Muscle layer of duodenum (tissue), 2 donors: Measurements from ENCODE around the gene C16orf89.

ENCODE experiments used
- H3K27ac ChIP-seq: one replicate; pipeline ENCODE4 v1.7.0; 2013; ENCODE audit warnings: mild to moderate bottlenecking, low read length
- H3K27me3 ChIP-seq: one replicate; pipeline ENCODE4 v1.7.0; 2013; ENCODE audit warnings: low read depth, mild to moderate bottlenecking, control low read depth, low read length
- H3K36me3 ChIP-seq, 2 donors: one replicate each; pipeline ENCODE4 v1.7.0; 2013; ENCODE audit warnings: low read length in 2 of 2, control low read depth in 1 of 2, mild to moderate bottlenecking in 1 of 2; ENCODE audit not compliant: insufficient read depth in 2 of 2, control insufficient read depth in 1 of 2
- H3K4me1 ChIP-seq, 2 donors: one replicate each; pipeline ENCODE4 v1.7.0; 2013; ENCODE audit warnings: low read length in 2 of 2, mild to moderate bottlenecking in 2 of 2, control low read depth in 1 of 2, moderate library complexity in 1 of 2; ENCODE audit not compliant: insufficient read depth in 2 of 2, control insufficient read depth in 1 of 2
- H3K4me3 ChIP-seq, 2 donors: one replicate each; pipeline ENCODE4 v1.7.0; 2013; ENCODE audit warnings: low read length in 2 of 2, low read depth in 1 of 2, mild to moderate bottlenecking in 1 of 2
- H3K9me3 ChIP-seq, 2 donors: one replicate each; pipeline ENCODE4 v1.7.0; 2013; ENCODE audit warnings: low read length in 2 of 2, control low read depth in 1 of 2, mild to moderate bottlenecking in 1 of 2; ENCODE audit not compliant: control insufficient read depth in 1 of 2
- donor health status: healthy.

C16orf89 gene

GRCh38 chr16:5007256-5007655, 58.5 kb downstream of the C16orf89 start:
- Histone ChIP-seq H3K4me1 (no peaks in the 10 kb centered on the region), H3K27me3 (no peaks in the 10 kb centered on the region), H3K9me3 (no peaks in the 10 kb centered on the region), H3K36me3 (no peaks in the 10 kb centered on the region), H3K27ac (no peak overlapping the region), H3K4me3 (no peak overlapping the region)

DNA sequence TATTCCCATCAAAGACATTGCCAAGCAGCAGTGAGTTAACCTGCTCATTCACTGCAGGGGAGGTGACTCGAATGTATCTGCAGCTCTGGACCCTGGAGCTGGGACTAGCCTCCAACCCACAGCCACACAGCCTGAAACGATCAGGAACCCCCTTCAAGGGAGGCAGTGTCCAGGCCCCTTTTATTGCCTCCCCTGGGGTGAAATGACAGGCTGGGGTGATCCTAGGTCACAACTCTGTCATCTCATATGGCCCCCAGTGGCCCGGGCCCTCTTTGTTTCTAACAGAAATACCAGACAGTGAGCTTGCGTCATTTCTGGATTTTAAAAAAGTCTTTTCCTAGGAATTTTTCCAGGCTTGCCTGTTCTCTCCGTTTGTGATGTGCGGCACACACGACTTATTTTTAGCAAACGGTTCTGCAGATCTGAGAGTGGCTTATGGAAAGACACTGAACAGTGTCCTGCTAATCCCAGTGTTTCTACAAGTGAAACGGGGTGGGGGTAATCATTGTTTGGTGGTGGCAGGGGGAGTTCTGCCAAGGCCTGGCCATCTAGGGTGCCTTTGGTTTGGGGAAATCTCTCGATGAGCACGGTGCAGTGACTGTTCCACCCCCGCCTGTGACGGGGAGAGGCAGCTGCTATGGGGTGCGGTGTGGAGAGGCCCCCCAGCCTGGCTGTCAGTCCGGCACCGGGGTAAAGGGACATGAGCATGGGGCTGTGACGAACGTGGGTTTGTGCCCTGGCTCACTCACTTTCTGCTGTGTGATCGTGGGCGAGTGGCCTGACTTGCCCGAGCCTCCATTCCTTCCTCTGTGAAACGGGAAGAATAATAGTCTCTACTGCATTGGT, 59.2 kb downstream of the C16orf89 start:
- Histone ChIP-seq H3K36me3 (no peaks in the 10 kb centered on the region), H3K27ac (no peak overlapping the region), H3K4me3 (no peak overlapping the region), H3K27me3 (no peaks in the 10 kb centered on the region), H3K9me3 (no peaks in the 10 kb centered on the region), H3K4me1 (no peaks in the 10 kb centered on the region)

DNA sequence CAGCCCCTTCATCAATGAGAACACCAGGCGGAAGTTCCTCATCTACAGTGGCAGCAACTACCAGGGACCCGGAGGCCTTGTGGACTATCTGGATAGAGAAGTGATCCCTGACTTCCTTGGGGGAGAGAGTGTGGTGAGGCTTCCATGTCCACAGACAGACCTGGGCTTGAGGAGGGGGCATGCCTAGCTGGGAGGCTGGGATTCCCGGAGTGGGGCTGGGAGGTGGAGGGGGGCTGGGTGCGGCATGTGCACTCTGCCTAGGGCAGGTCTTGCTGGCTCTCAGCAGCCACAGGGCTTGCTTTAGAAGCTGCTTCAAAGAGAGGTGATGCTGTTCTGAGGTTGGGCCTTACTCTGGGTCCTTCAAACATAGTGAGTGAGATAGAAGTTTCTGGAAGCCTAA, 59.8 kb downstream of the C16orf89 start:
- no peak overlapping the region for H3K27ac ChIP-seq
- no peaks in the 10 kb centered on the region for H3K9me3 ChIP-seq
- H3K4me1 ChIP-seq = no peaks in the 10 kb centered on the region
- H3K36me3 ChIP-seq = no peaks in the 10 kb centered on the region
- no peak overlapping the region for H3K4me3 ChIP-seq
- no peaks in the 10 kb centered on the region for H3K27me3 ChIP-seq

DNA sequence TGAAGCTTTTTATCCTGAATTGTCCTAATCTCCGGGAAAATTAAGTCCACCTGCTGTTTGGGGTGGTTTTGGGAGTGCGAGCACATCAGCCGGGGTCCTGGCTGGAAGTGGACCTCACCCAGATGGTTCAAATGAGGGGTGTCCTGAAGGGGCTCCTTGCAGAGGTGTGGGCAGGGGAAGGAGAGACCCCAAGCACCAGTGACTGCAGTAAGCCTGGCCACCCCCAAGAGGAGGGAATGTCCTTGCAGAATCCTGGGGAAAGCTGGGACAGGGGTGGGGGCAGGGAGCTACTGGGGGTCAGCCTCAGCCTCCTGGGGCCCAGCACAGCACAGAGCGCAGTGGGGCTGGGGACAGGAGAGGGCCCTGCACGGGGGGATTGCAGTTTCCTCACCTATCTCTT, 61.4 kb downstream of the C16orf89 start:
- no peaks in the 10 kb centered on the region for H3K9me3 ChIP-seq
- no peak overlapping the region for H3K27ac ChIP-seq
- no peaks in the 10 kb centered on the region for H3K4me1 ChIP-seq
- H3K36me3 ChIP-seq = no peaks in the 10 kb centered on the region
- no peak overlapping the region for H3K4me3 ChIP-seq
- no peaks in the 10 kb centered on the region for H3K27me3 ChIP-seq

- Histone ChIP-seq H3K36me3 (no peaks in the 10 kb centered on the region), H3K4me1 (no peaks in the 10 kb centered on the region), H3K9me3 (no peaks in the 10 kb centered on the region), H3K27ac (no peak overlapping the region), H3K4me3 (no peak overlapping the region), H3K27me3 (no peaks in the 10 kb centered on the region)
Observed at GRCh38 chr16:5003828-5004227, 61.9 kb downstream of the C16orf89 start.

DNA sequence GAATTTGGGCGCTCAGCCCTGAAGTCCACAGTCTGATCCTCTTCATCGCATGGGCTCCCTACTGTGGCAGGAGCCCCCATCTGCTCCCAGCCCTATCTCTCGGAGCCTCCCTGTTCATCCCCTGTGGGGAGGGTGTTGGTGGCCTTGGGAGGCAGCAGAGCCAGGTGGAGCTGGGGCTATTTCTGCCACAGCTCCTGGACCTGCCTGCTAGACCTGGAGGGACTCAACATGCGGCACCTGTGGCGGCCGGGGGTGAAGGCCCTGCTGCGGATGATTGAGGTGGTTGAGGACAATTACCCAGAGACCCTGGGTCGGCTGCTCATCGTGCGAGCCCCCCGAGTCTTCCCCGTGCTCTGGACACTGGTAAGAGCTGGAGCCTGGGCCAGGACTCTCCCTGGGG, 62.5 kb downstream of the C16orf89 start:
- H3K4me1 ChIP-seq = no peaks in the 10 kb centered on the region
- H3K27ac ChIP-seq = no peak overlapping the region
- no peaks in the 10 kb centered on the region for H3K27me3 ChIP-seq
- no peak overlapping the region for H3K4me3 ChIP-seq
- no peaks in the 10 kb centered on the region for H3K36me3 ChIP-seq
- no peaks in the 10 kb centered on the region for H3K9me3 ChIP-seq

- no peaks in the 10 kb centered on the region for H3K9me3 ChIP-seq
- H3K27ac ChIP-seq = no peak overlapping the region
- no peaks in the 10 kb centered on the region for H3K27me3 ChIP-seq
- no peak overlapping the region for H3K4me3 ChIP-seq
- no peaks in the 10 kb centered on the region for H3K4me1 ChIP-seq
- H3K36me3 ChIP-seq = no peaks in the 10 kb centered on the region
Observed at GRCh38 chr16:5002699-5003143, 63.0 kb downstream of the C16orf89 start.

- H3K9me3 ChIP-seq = no peaks in the 10 kb centered on the region
- H3K4me1 ChIP-seq = no peaks in the 10 kb centered on the region
- H3K27ac ChIP-seq = no peak overlapping the region
- H3K27me3 ChIP-seq = no peaks in the 10 kb centered on the region
- no peaks in the 10 kb centered on the region for H3K36me3 ChIP-seq
- H3K4me3 ChIP-seq = no peak overlapping the region
Observed at GRCh38 chr16:5001986-5002385, 63.8 kb downstream of the C16orf89 start.

DNA sequence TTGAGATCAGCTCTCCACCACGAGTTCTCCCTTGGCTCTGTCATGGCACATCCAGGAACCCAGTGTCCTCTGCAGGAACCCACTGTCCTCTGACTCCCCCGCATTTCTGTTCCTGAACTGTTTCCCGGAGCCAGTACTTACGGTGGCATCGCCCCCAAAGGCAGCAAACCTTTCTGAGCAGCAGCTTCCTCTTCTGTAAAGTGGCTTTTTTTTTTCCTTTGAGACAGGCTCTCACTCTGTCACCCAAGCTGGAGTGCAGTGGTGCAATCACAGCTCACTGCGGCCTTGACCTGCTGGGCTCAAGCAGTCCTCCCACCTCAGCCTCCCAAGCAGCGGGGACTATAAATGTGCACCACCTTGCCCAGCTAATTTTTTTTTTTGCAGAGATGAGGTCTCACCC, 64.2 kb downstream of the C16orf89 start:
- no peaks in the 10 kb centered on the region for H3K27me3 ChIP-seq
- H3K4me3 ChIP-seq = no peak overlapping the region
- no peaks in the 10 kb centered on the region for H3K4me1 ChIP-seq
- H3K27ac ChIP-seq = no peak overlapping the region
- H3K9me3 ChIP-seq = no peaks in the 10 kb centered on the region
- no peaks in the 10 kb centered on the region for H3K36me3 ChIP-seq

GRCh38 chr16:5000573-5001001, 65.2 kb downstream of the C16orf89 start:
- no peak overlapping the region for H3K27ac ChIP-seq
- H3K9me3 ChIP-seq = no peaks in the 10 kb centered on the region
- no peaks in the 10 kb centered on the region for H3K4me1 ChIP-seq
- no peaks in the 10 kb centered on the region for H3K27me3 ChIP-seq
- H3K4me3 ChIP-seq = no peak overlapping the region
- H3K36me3 ChIP-seq = no peaks in the 10 kb centered on the region

GRCh38 chr16:4994719-4995434, 70.9 kb downstream of the C16orf89 start:
- no peak overlapping the region for H3K27ac ChIP-seq
- no peaks in the 10 kb centered on the region for H3K9me3 ChIP-seq
- H3K36me3 ChIP-seq = no peaks in the 10 kb centered on the region
- H3K4me1 ChIP-seq = no peaks in the 10 kb centered on the region
- H3K4me3 ChIP-seq = no peak overlapping the region
- H3K27me3 ChIP-seq = no peaks in the 10 kb centered on the region
